ENCODE measurements around the gene SCNN1A.

The SCNN1A gene

GRCh38 chr12:6383572-6384498 lies 8.5 kb upstream of the SCNN1A start, which contains the start of gene LTBR:
TSS of gene LTBR (plus strand) at chr12:6384162. CDS start at chr12:6384359, 197 bp downstream.
- DNase-seq = no peak

- DNase-seq = no peak
Measured at GRCh38 chr12:6382982-6383381, 7.6 kb upstream of the SCNN1A start.

- DNase-seq = no peak
Measured at GRCh38 chr12:6382371-6382770, 7.0 kb upstream of the SCNN1A start.

GRCh38 chr12:6380141-6381121 lies 5.1 kb upstream of the SCNN1A start:
- no peak for DNase-seq

- DNase-seq = no peak
Measured at GRCh38 chr12:6378709-6379472, 3.5 kb upstream of the SCNN1A start.

GRCh38 chr12:6377667-6377994 lies 2.3 kb upstream of the SCNN1A start:
- no peak for DNase-seq

- no peak for DNase-seq
Measured at GRCh38 chr12:6376870-6377666, 1.7 kb upstream of the SCNN1A start.

GRCh38 chr12:6376079-6376869 lies 911 bp upstream of the SCNN1A start:
- DNase-seq = no peak

- no peak for DNase-seq
Measured at GRCh38 chr12:6374786-6375160, 590 bp downstream of the SCNN1A start.

- DNase-seq = no peak
Measured at GRCh38 chr12:6374028-6374785, 1.2 kb downstream of the SCNN1A start.

- no peak for DNase-seq
Measured at GRCh38 chr12:6373022-6373787, 2.2 kb downstream of the SCNN1A start.

GRCh38 chr12:6372403-6373003 lies 2.9 kb downstream of the SCNN1A start:
- no peak for DNase-seq

GRCh38 chr12:6370994-6371754 lies 4.2 kb downstream of the SCNN1A start:
- no peak for DNase-seq

- DNase-seq = no peak
Measured at GRCh38 chr12:6370576-6370935, 4.8 kb downstream of the SCNN1A start.

- DNase-seq = no peak
Measured at GRCh38 chr12:6369916-6370575, 5.3 kb downstream of the SCNN1A start.

- DNase-seq = no peak
Measured at GRCh38 chr12:6368906-6369525, 6.3 kb downstream of the SCNN1A start.

All from activated naive CD4-positive, alpha-beta T cell treated with Interleukin-2 at 50 U/mL for 16 hours (primary cell).